Activated CD4-positive, alpha-beta T cell treated with anti-CD3 and anti-CD28 coated beads, Interleukin-2, amount 50 U/mL, for 24 hours (primary cell): ENCODE measurements around the gene TMEM243.

ENCODE experiments used
- DNase-seq, 2 donors: peaks; one replicate each; pipeline ENCODE4 v3.0.0-alpha.2; 2020; ENCODE audit warnings: low read depth in 1 of 2, low spot score in 1 of 2

The TMEM243 gene

GRCh38 chr7:87159538-87159937 lies 60.0 kb downstream of the TMEM243 start:
- DNase-seq = no peak

- DNase-seq = no peak
Measured at GRCh38 chr7:87156709-87157108, 62.8 kb downstream of the TMEM243 start.

- DNase-seq = no peak
Measured at GRCh38 chr7:87155788-87156187, 63.7 kb downstream of the TMEM243 start.

- no peak for DNase-seq
Measured at GRCh38 chr7:87154569-87154968, 65.0 kb downstream of the TMEM243 start.

GRCh38 chr7:87154166-87154565 lies 65.4 kb downstream of the TMEM243 start:
- DNase-seq = no peak

- DNase-seq = peak in 1 of 2 donors; percentile 13
Measured at GRCh38 chr7:87152897-87153641, 66.5 kb downstream of the TMEM243 start.

- DNase-seq = peak; percentile 74 to 86
Measured at GRCh38 chr7:87152112-87152896, 67.2 kb downstream of the TMEM243 start, which contains the start of gene DMTF1. DMTF1 (plus strand) TSS chr7:87152453; CDS start chr7:87164942, 12,489 bp downstream.

GRCh38 chr7:87151729-87152111 lies 67.8 kb downstream of the TMEM243 start:
- DNase-seq = no peak

- DNase-seq = no peak
Measured at GRCh38 chr7:87151002-87151728, 68.4 kb downstream of the TMEM243 start.

- DNase-seq = no peak
Measured at GRCh38 chr7:87148332-87148955, 71.1 kb downstream of the TMEM243 start.

GRCh38 chr7:87147500-87147899 lies 72.0 kb downstream of the TMEM243 start:
- DNase-seq = no peak

GRCh38 chr7:87146740-87147386 lies 72.7 kb downstream of the TMEM243 start:
- no peak for DNase-seq
